H1 (cell line): Measurements from ENCODE around the gene CCDC180. TPM values are rescaled to one million over a fixed set of nuclear protein-coding genes. Genes with fewer than 3 reads are reported as not detected.

Experiments used
- CTCF ChIA-PET: fragments of 300-600 bp; sonication (Branson Sonifier 250); formaldehyde crosslinking; loops from one replicate; lab custom pipeline; 2021; ENCODE audit not compliant: partially characterized antibody; lab: Charles Lee
- POLR2A ChIA-PET: fragments of 300-600 bp; sonication (Branson Sonifier 250); formaldehyde crosslinking; loops from one replicate; lab custom pipeline; 2021; ENCODE audit warnings: inconsistent platforms; ENCODE audit not compliant: partially characterized antibody; lab: Charles Lee
- DNase-seq, 2 experiments: peaks; one replicate each; pipeline versions ENCODE4 v3.0.0 to v3.0.0-alpha.2; 2010 to 2022; ENCODE audit warnings: low spot score in 2 of 2, low read depth in 1 of 2, mixed read lengths in 1 of 2
- FAIRE-seq: peaks from 2 replicates; lab custom pipeline; 2011; peaks lifted over from hg19 to GRCh38; lab: Jason Lieb, UNC
- H2AFZ ChIP-seq: 2 replicates; pipeline ENCODE4 v1.8.1; 2012; ENCODE audit warnings: low read length, inconsistent platforms
- H2AK5ac ChIP-seq: 2 replicates; pipeline ENCODE4 v1.6.1; 2013; ENCODE audit warnings: low read depth, low read length
- H2BK120ac ChIP-seq: replicated peaks from 2 replicates; pipeline ENCODE3; 2013; ENCODE audit warnings: low read depth, low read length, inconsistent platforms
- H2BK12ac ChIP-seq: 2 replicates; pipeline ENCODE4 v1.6.1; 2013; ENCODE audit warnings: low read depth, low read length
- H2BK15ac ChIP-seq: 2 replicates; pipeline ENCODE4 v1.6.1; 2013; ENCODE audit warnings: low read length
- H2BK20ac ChIP-seq: 2 replicates; pipeline ENCODE4 v1.6.1; 2013; ENCODE audit warnings: low read length
- H2BK5ac ChIP-seq: 2 replicates; pipeline ENCODE4 v1.6.1; 2013; ENCODE audit warnings: low read depth, low read length
- H3K14ac ChIP-seq: 2 replicates; pipeline ENCODE4 v1.6.1; 2013; ENCODE audit warnings: inconsistent platforms; ENCODE audit not compliant: insufficient read length
- H3K18ac ChIP-seq: 2 replicates; pipeline ENCODE4 v1.6.1; 2013; ENCODE audit warnings: low read length; ENCODE audit errors: extremely low read depth
- H3K23ac ChIP-seq: 2 replicates; pipeline ENCODE4 v1.6.1; 2013; ENCODE audit warnings: inconsistent platforms; ENCODE audit not compliant: insufficient read length
- H3K23me2 ChIP-seq: 2 replicates; pipeline ENCODE4 v1.6.1; 2013; ENCODE audit warnings: low read depth, low read length
- H3K27ac ChIP-seq: 2 replicates; pipeline ENCODE4 v1.6.1; 2011; ENCODE audit warnings: low read depth, low read length, inconsistent platforms
- H3K27me3 ChIP-seq, 4 experiments: replicated peaks in 1 of 4; 1 replicate in 1 of 4; 2 replicates in 3 of 4; pipeline versions ENCODE4 v1.6.1 to v1.8.1; 2011 to 2013; ENCODE audit warnings: low read length in 3 of 4, mild to moderate bottlenecking in 3 of 4, inconsistent platforms in 2 of 4, mixed read lengths in 2 of 4, moderate library complexity in 1 of 4; ENCODE audit not compliant: control insufficient read depth in 3 of 4, insufficient read depth in 3 of 4; ENCODE audit errors: extremely low read depth in 1 of 4
- H3K36me3 ChIP-seq, 4 experiments: 2 replicates each; pipeline versions ENCODE4 v1.6.1 to v1.8.1; 2011 to 2013; ENCODE audit warnings: mild to moderate bottlenecking in 4 of 4, low read length in 3 of 4, moderate library complexity in 2 of 4, control low read depth in 1 of 4, inconsistent platforms in 1 of 4; ENCODE audit not compliant: insufficient read depth in 4 of 4, control insufficient read depth in 2 of 4
- H3K4ac ChIP-seq: replicated peaks from 2 replicates; pipeline ENCODE3; 2013; ENCODE audit warnings: low read length, low read depth, mixed read lengths, inconsistent platforms; ENCODE audit not compliant: insufficient read length
- H3K4me1 ChIP-seq, 4 experiments: replicated peaks in 1 of 4; 1 replicate in 1 of 4; 2 replicates in 3 of 4; pipeline versions ENCODE4 v1.6.1 to v1.8.1; 2011 to 2013; ENCODE audit warnings: low read length in 3 of 4, inconsistent platforms in 2 of 4, mixed read lengths in 1 of 4; ENCODE audit not compliant: insufficient read depth in 4 of 4, control insufficient read depth in 3 of 4
- H3K4me2 ChIP-seq, 2 experiments: 2 replicates each; pipeline versions ENCODE4 v1.6.1 to v1.8.1; 2011 to 2013; ENCODE audit warnings: low read depth in 2 of 2, low read length in 2 of 2, control low read depth in 1 of 2, inconsistent platforms in 1 of 2, mild to moderate bottlenecking in 1 of 2; ENCODE audit not compliant: insufficient read depth in 1 of 2
- H3K4me3 ChIP-seq, 4 experiments: fragments of 200-600, 300-600 bp in 1 of 4; sonication (generic), shearing (Covaris generic), sonication (Bioruptor Twin) in 1 of 4; 2 replicates each; pipeline versions ENCODE4 v1.5.1 to v1.8.1; 2011 to 2016; ENCODE audit warnings: low read length in 4 of 4, low read depth in 3 of 4, control low read depth in 2 of 4, inconsistent platforms in 2 of 4, mild to moderate bottlenecking in 2 of 4, mixed read lengths in 1 of 4, moderate library complexity in 1 of 4; ENCODE audit not compliant: insufficient read depth in 2 of 4; ENCODE audit errors: extremely low read depth in 1 of 4
- H3K56ac ChIP-seq: replicated peaks from 2 replicates; pipeline ENCODE3; 2013; ENCODE audit warnings: low read depth, mild to moderate bottlenecking, mixed read lengths, low read length, inconsistent platforms; ENCODE audit not compliant: insufficient read length
- H3K79me1 ChIP-seq: 2 replicates; pipeline ENCODE4 v1.6.1; 2013; ENCODE audit warnings: low read depth, low read length, control low read depth
- H3K79me2 ChIP-seq, 2 experiments: 2 replicates each; pipeline versions ENCODE4 v1.6.1 to v1.8.1; 2012 to 2013; ENCODE audit warnings: low read length in 2 of 2, mild to moderate bottlenecking in 2 of 2, inconsistent platforms in 1 of 2; ENCODE audit not compliant: insufficient read depth in 2 of 2, control insufficient read depth in 1 of 2
- H3K9ac ChIP-seq, 4 experiments: replicated peaks in 1 of 4; 1 replicate in 1 of 4; 2 replicates in 3 of 4; pipeline versions ENCODE4 v1.6.1 to v1.8.1; 2011 to 2013; ENCODE audit warnings: low read depth in 3 of 4, low read length in 3 of 4, control low read depth in 2 of 4, mild to moderate bottlenecking in 2 of 4, moderate library complexity in 2 of 4, inconsistent platforms in 1 of 4; ENCODE audit errors: extremely low read depth in 1 of 4
- H3K9me3 ChIP-seq, 2 experiments: 2 replicates each; pipeline versions ENCODE4 v1.6.1 to v1.8.1; 2012 to 2013; ENCODE audit warnings: mild to moderate bottlenecking in 2 of 2, moderate library complexity in 2 of 2, control low read depth in 1 of 2, inconsistent platforms in 1 of 2, low read depth in 1 of 2, low read length in 1 of 2, mixed read lengths in 1 of 2; ENCODE audit not compliant: insufficient read depth in 2 of 2
- H4K20me1 ChIP-seq, 2 experiments: replicated peaks in 1 of 2; 2 replicates each; pipeline versions ENCODE3 to v1.8.1; 2011 to 2013; ENCODE audit warnings: inconsistent platforms in 2 of 2, low read length in 2 of 2, mild to moderate bottlenecking in 1 of 2; ENCODE audit not compliant: insufficient read depth in 2 of 2, control insufficient read depth in 1 of 2
- H4K5ac ChIP-seq: 2 replicates; pipeline ENCODE4 v1.6.1; 2013; ENCODE audit warnings: low read length, low read depth, mixed read lengths, inconsistent platforms; ENCODE audit not compliant: insufficient read length
- H4K8ac ChIP-seq: 2 replicates; pipeline ENCODE4 v1.8.0; 2013; ENCODE audit warnings: mild to moderate bottlenecking, moderate library complexity, low read length, inconsistent platforms; ENCODE audit not compliant: insufficient read depth; ENCODE audit errors: extremely low read depth
- H4K91ac ChIP-seq: replicated peaks from 2 replicates; pipeline ENCODE3; 2013; ENCODE audit warnings: low read length, mixed read lengths, inconsistent platforms; ENCODE audit not compliant: insufficient read length
- CBX5 ChIP-seq: fragments of 300-800, 300-1000 bp; sonication (generic); IDR thresholded peaks from 2 replicates; pipeline ENCODE4 v1.7.1; 2016; ENCODE audit warnings: antibody characterized with exemption, low read length, low read depth
- CHD2 ChIP-seq: IDR thresholded peaks from 2 replicates; pipeline ENCODE4 v1.6.1; 2012; ENCODE audit warnings: low read length, improper control_type of control experiment
- CTBP2 ChIP-seq: IDR thresholded peaks from 2 replicates; pipeline ENCODE4 v1.7.0; 2011; ENCODE audit warnings: borderline replicate concordance, mild to moderate bottlenecking, moderate library complexity, mixed read lengths, low read length; ENCODE audit not compliant: insufficient read depth, insufficient read length
- EP300 ChIP-seq, 2 experiments: IDR thresholded peaks; 1 replicate in 1 of 2; 2 replicates in 1 of 2; pipeline ENCODE4 v1.6.1; 2011 to 2012; ENCODE audit warnings: low read depth in 2 of 2, low read length in 2 of 2, mild to moderate bottlenecking in 2 of 2, borderline replicate concordance in 1 of 2, inconsistent platforms in 1 of 2, moderate library complexity in 1 of 2
- POLR2A ChIP-seq, 2 experiments: IDR thresholded peaks; 1 replicate in 1 of 2; 2 replicates in 1 of 2; pipeline ENCODE4 v1.6.1; 2011; ENCODE audit warnings: low read depth in 2 of 2, low read length in 2 of 2, mild to moderate bottlenecking in 2 of 2; ENCODE audit errors: control extremely low read depth in 1 of 2
- SP2 ChIP-seq: IDR thresholded peaks from 2 replicates; pipeline ENCODE4 v1.6.1; 2012; ENCODE audit warnings: mild to moderate bottlenecking, low read length, inconsistent platforms
- TAF7 ChIP-seq: optimal IDR thresholded peaks from 2 replicates; pipeline ENCODE3; 2011; ENCODE audit warnings: low read depth, mild to moderate bottlenecking, inconsistent platforms, low read length, moderate library complexity, borderline replicate concordance
- WGBS, 2 experiments: shearing (Covaris generic) in 1 of 2; methylation state at CpG; one replicate each; pipeline versions ENCODE4 v1.1.6 to v1.1.7; 2013 to 2015; ENCODE audit warnings: low lambda C conversion rate in 2 of 2, mixed read lengths in 2 of 2, inconsistent platforms in 1 of 2, low coverage in 1 of 2, missing lambda C conversion rate in 1 of 2; ENCODE audit not compliant: insufficient replicate concordance in 2 of 2, insufficient coverage in 1 of 2, insufficient read length in 1 of 2; ENCODE audit errors: extremely low coverage in 1 of 2, missing lambda C conversion rate in 1 of 2; 5-methylcytosine and 5-hydroxymethylcytosine counted together
- polyA plus RNA-seq, 7 experiments: library from polyadenylated mRNA; depleted of rRNA in 3 of 7; stranded (reverse) in 5 of 7; unstranded in 2 of 7; fragments of >200 nt in 5 of 7; fragments of 200-250 nt in 2 of 7; gene quantifications; 1 replicate in 5 of 7; 2 replicates in 1 of 7; 4 replicates in 1 of 7; pipeline versions ENCODE4 v1.2.1 to v1.2.3, GENCODE V29; 2011 to 2013; ENCODE audit warnings: missing spikeins in 2 of 7, mixed read lengths in 2 of 7
- total RNA-seq: library from RNA; stranded (reverse); fragmentation: NEBNext Ultra II Directional; extraction: Animal tissue kit (Norgen Biotek cat#: 25700); gene quantifications from 2 replicates; pipeline ENCODE4 v1.2.1, GENCODE V29; 2021

The CCDC180 gene
- total and polyA plus RNA-seq, 2 of the 8 experiments (the other 6 are each of a cell fraction or from before 2014, with no cell fraction given), result 2.6 to 8.2 TPM

DNA sequence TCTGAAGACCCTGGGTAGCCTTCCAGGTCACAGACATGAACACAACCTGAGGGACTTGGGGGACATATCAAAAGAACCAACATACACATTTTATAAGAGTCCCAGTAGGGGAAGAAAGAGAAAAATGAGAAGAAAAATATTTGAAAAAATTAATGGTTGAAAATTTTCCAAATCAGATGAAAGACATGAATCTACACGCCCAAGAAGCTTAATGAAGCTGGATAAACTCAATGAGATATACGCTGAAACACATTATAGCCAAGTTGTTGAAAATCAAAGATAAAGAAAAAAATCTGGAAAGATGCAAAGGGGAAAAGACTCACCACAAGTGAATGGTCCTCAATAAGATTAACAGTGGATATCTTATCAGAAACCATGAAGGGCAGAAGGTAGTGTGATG lies 9.6 kb upstream of the CCDC180 start:
- no peak overlapping the region for H3K23ac ChIP-seq
- H3K36me3 ChIP-seq, result peaks cover 0 to 12% (median 4%) of the 10 kb centered on the region in 4 experiments; a peak in 5 of 8 replicates
- TF ChIP-seq SP2 (no peak), CTBP2 (no peak), CBX5 (no peak), TAF7 (no peak), CHD2 (no peak), EP300 (IDR thresholded peaks at IDR 0.05; ENCODE audit: borderline replicate concordance in 1 of 2, low read depth in 2 of 2, low read length in 2 of 2) (no peak), POLR2A (IDR thresholded peaks at IDR 0.05; ENCODE audit: control extremely low read depth in 1 of 2, low read depth in 2 of 2, low read length in 2 of 2) (no peak)
- no peak overlapping the region for H3K14ac ChIP-seq
- H3K4me3 ChIP-seq, result no peak overlapping the region
- no peak overlapping the region for H2BK15ac ChIP-seq
- no peak overlapping the region for H3K18ac ChIP-seq
- H3K4ac ChIP-seq, result no peak overlapping the region
- no peaks in the 10 kb centered on the region for H3K79me1 ChIP-seq
- POLR2A ChIA-PET, result interaction anchor here (0.9 to 2.6 kb wide), 2 partner anchors 9 to 10 kb away, joined by 3 to 13 read pairs; partner anchors contain the start of gene CCDC180
- no peak overlapping the region for H3K27ac ChIP-seq
- H3K9ac ChIP-seq, result no peak overlapping the region
- peaks cover 8 to 9% of the 10 kb centered on the region in 2 experiments for H3K9me3 ChIP-seq
- no peak overlapping the region for H3K56ac ChIP-seq
- WGBS, 2 experiments, result 89% methylated on average over 2 of the region's 2 CpGs; no CpG with 5 or more reads in 1 of the 2 experiments
- H2BK20ac ChIP-seq, result no peak overlapping the region
- CTCF ChIA-PET, result no interaction called here
- H2BK120ac ChIP-seq, result no peak overlapping the region
- no peaks in the 10 kb centered on the region for H3K23me2 ChIP-seq
- no peak overlapping the region for H2BK12ac ChIP-seq
- no peak overlapping the region for H4K91ac ChIP-seq
- H4K5ac ChIP-seq, result no peak overlapping the region
- H4K20me1 ChIP-seq, result no peaks in the 10 kb centered on the region
- no peak for DNase-seq
- no peak for FAIRE-seq
- H3K27me3 ChIP-seq, result peaks cover 0 to 1% (median 0%) of the 10 kb centered on the region in 4 experiments; a peak in 2 of 7 replicates
- H3K79me2 ChIP-seq, result no peaks in the 10 kb centered on the region
- no peak overlapping the region for H2AK5ac ChIP-seq
- H3K4me2 ChIP-seq, result no peak overlapping the region
- no peak overlapping the region for H2AFZ ChIP-seq
- no peak overlapping the region for H4K8ac ChIP-seq
- no peaks in the 10 kb centered on the region; a peak in 1 of 7 replicates for H3K4me1 ChIP-seq
- H2BK5ac ChIP-seq, result no peak overlapping the region
